Natural killer cell (primary cell): ENCODE results near the gene VASP. TPM values are rescaled to one million over a fixed set of nuclear protein-coding genes. Genes with fewer than 3 reads are reported as not detected.
A peak's percentile ranks its signal among the peaks of the same experiment; 100 is the strongest.

Experiments
- ATAC-seq, 3 donors: fragments of 150-1000 bp in 2 of 3; fragments of 200-7000 bp in 1 of 3; cut with Tn5 transposase; 1 replicate in 1 of 3; 2 replicates in 2 of 3; pipeline ENCODE4 v1.10.0; 2021; ENCODE audit warnings: mild to moderate bottlenecking in 2 of 3, moderate library complexity in 2 of 3
- DNase-seq, 2 donors: peaks; one replicate each; pipeline versions ENCODE4 v3.0.0 to v3.0.0-alpha.2; 2013 to 2021; ENCODE audit warnings: mixed read lengths in 1 of 2
- H3K27ac ChIP-seq: one replicate; pipeline ENCODE4 v1.5.1; 2013; ENCODE audit warnings: mild to moderate bottlenecking, low read length
- H3K27me3 ChIP-seq: one replicate; pipeline ENCODE4 v1.6.1; 2013; ENCODE audit warnings: low read length; ENCODE audit not compliant: control insufficient read depth, insufficient read depth
- H3K36me3 ChIP-seq: one replicate; pipeline ENCODE4 v1.6.1; 2013; ENCODE audit warnings: low read length; ENCODE audit not compliant: control insufficient read depth, insufficient read depth
- H3K4me1 ChIP-seq: one replicate; pipeline ENCODE4 v1.6.1; 2013; ENCODE audit warnings: low read length; ENCODE audit not compliant: control insufficient read depth, insufficient read depth
- H3K4me3 ChIP-seq: one replicate; pipeline ENCODE4 v1.5.1; 2013; ENCODE audit warnings: low read length
- H3K9me3 ChIP-seq: one replicate; pipeline ENCODE4 v1.6.1; 2013; ENCODE audit warnings: low read length; ENCODE audit not compliant: control insufficient read depth, insufficient read depth
- H3K27ac Mint-ChIP-seq, 2 donors: one replicate each; pipeline ENCODE4 v1.8.0; 2022; ENCODE audit warnings: mild to moderate bottlenecking in 2 of 2, mixed read lengths in 2 of 2, moderate library complexity in 1 of 2
- H3K27me3 Mint-ChIP-seq, 2 donors: one replicate each; pipeline ENCODE4 v1.8.0; 2022; ENCODE audit warnings: low read depth in 2 of 2, mixed read lengths in 2 of 2
- H3K36me3 Mint-ChIP-seq: one replicate; pipeline ENCODE4 v1.8.0; 2022; ENCODE audit warnings: mixed read lengths
- H3K4me1 Mint-ChIP-seq, 2 donors: one replicate each; pipeline ENCODE4 v1.8.0; 2022; ENCODE audit warnings: mixed read lengths in 2 of 2
- H3K4me3 Mint-ChIP-seq: one replicate; pipeline ENCODE4 v1.8.0; 2022; ENCODE audit warnings: mild to moderate bottlenecking, moderate library complexity, mixed read lengths
- H3K9me3 Mint-ChIP-seq, 2 donors: one replicate each; pipeline ENCODE4 v1.8.0; 2022; ENCODE audit warnings: mixed read lengths in 2 of 2
- whole genome bisulfite sequencing: methylation state at CpG from one replicate; pipeline ENCODE4 v1.1.7; 2013; ENCODE audit warnings: missing lambda C conversion rate; ENCODE audit not compliant: insufficient coverage; 5-methylcytosine and 5-hydroxymethylcytosine counted together
- intact Hi-C: fragments of 100-400 bp; cut with micrococcal nuclease; formaldehyde crosslinking; loops from one replicate; pipeline ENCODE4 v1.14.2; 2022
- total RNA-seq, 4 donors: library from RNA; stranded (reverse); fragments of 120-200 nt in 1 of 4; gene quantifications; one replicate each; pipeline versions ENCODE4 v1.2.3 to v1.2.4, GENCODE V29; 2013 to 2022
- TF ChIP-seq, protein P1 (sequence below): fragments of 200-600 bp; IDR thresholded peaks from one replicate; pipeline ENCODE4 v1.8.0; 2022; ENCODE audit warnings: antibody characterized with exemption

The VASP gene
- total RNA-seq, 3 donors from 2014 or later (not counting 1 experiment from before 2014, with no cell fraction given): 192 to 244 (median 237) TPM

GRCh38 chr19:45496349-45496953 is 10.8 kb upstream of the VASP start:
- WGBS: 2% methylated on average over 54 of the region's 54 CpGs
- peak; percentile 32 to 50 (median 32) for ATAC-seq
- intact Hi-C loops: loop anchor here (5.0 kb wide), 1 partner anchor 319 kb away; the partner anchor contains the start of genes BLOC1S3 and TRAPPC6A
- Histone ChIP-seq H3K36me3 (no peaks in the 10 kb centered on the region), H3K4me1 (peaks cover 54% of the 10 kb centered on the region), H3K27ac (no peak overlapping the region), H3K4me3 (peak overlapping the region; percentile 51), H3K27me3 (peaks cover 24% of the 10 kb centered on the region), H3K9me3 (peaks cover 4% of the 10 kb centered on the region)
- DNase-seq: peak; percentile 53 to 69
- H3K36me3 Mint-ChIP-seq: no peaks in the 10 kb centered on the region
- peak overlapping the region; percentile 75 for H3K4me3 Mint-ChIP-seq
- H3K27ac Mint-ChIP-seq: peak overlapping the region in 1 of 2 donors; percentile 83
- no peaks in the 10 kb centered on the region for H3K9me3 Mint-ChIP-seq
- TF ChIP-seq, protein P1, sequence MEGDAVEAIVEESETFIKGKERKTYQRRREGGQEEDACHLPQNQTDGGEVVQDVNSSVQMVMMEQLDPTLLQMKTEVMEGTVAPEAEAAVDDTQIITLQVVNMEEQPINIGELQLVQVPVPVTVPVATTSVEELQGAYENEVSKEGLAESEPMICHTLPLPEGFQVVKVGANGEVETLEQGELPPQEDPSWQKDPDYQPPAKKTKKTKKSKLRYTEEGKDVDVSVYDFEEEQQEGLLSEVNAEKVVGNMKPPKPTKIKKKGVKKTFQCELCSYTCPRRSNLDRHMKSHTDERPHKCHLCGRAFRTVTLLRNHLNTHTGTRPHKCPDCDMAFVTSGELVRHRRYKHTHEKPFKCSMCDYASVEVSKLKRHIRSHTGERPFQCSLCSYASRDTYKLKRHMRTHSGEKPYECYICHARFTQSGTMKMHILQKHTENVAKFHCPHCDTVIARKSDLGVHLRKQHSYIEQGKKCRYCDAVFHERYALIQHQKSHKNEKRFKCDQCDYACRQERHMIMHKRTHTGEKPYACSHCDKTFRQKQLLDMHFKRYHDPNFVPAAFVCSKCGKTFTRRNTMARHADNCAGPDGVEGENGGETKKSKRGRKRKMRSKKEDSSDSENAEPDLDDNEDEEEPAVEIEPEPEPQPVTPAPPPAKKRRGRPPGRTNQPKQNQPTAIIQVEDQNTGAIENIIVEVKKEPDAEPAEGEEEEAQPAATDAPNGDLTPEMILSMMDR: no peak
- peaks cover 34 to 58% of the 10 kb centered on the region in 2 donors for H3K4me1 Mint-ChIP-seq
- H3K27me3 Mint-ChIP-seq: peaks cover 10 to 34% of the 10 kb centered on the region in 2 donors

GRCh38 chr19:45497791-45498190 is 9.5 kb upstream of the VASP start:
- TF ChIP-seq, protein P1: no peak
- DNase-seq: no peak
- peaks cover 34 to 54% of the 10 kb centered on the region in 2 donors for H3K4me1 Mint-ChIP-seq

GRCh38 chr19:45498411-45499195 is 8.7 kb upstream of the VASP start, which contains the start of gene PPM1N:
Gene PPM1N, plus strand, starts transcription at chr19:45498443. Its CDS starts 30 bp downstream, at chr19:45498473.
- 4% methylated on average over 89 of the region's 89 CpGs for WGBS
- Mint-ChIP-seq H3K9me3 (no peaks in the 10 kb centered on the region), H3K27me3 (peaks cover 10 to 21% of the 10 kb centered on the region in 2 donors), H3K4me3 (peak within 1 kb of the TSS; percentile 90), H3K27ac (peak within 1 kb of the TSS; percentile 43 to 83), H3K4me1 (peaks cover 29 to 46% of the 10 kb centered on the region in 2 donors), H3K36me3 (no peaks in the 10 kb centered on the region)
- Histone ChIP-seq H3K4me3 (peak within 1 kb of the TSS; percentile 31), H3K36me3 (no peaks in the 10 kb centered on the region), H3K27ac (no peak within 1 kb of the TSS), H3K4me1 (peaks cover 44% of the 10 kb centered on the region), H3K27me3 (peaks cover 19% of the 10 kb centered on the region), H3K9me3 (peaks cover 4% of the 10 kb centered on the region)
- TF ChIP-seq, protein P1: no peak
- intact Hi-C loops: loop anchor here (5.0 kb wide), 1 partner anchor 321 kb away; the partner anchor contains the start of genes BLOC1S3 and TRAPPC6A
- ATAC-seq (peak; percentile 56 to 66 (median 62)), DNase-seq (peak; percentile 58 to 86)

More at GRCh38 chr19:45497791-45498190, 9.5 kb upstream of the VASP start:
- Mint-ChIP-seq H3K9me3 (no peaks in the 10 kb centered on the region), H3K4me3 (peak overlapping the region; percentile 90), H3K36me3 (no peaks in the 10 kb centered on the region), H3K27ac (peak overlapping the region in 1 of 2 donors; percentile 72), H3K27me3 (peaks cover 10 to 27% of the 10 kb centered on the region in 2 donors)
- peaks cover 4% of the 10 kb centered on the region for H3K9me3 ChIP-seq
- no peak for ATAC-seq
- intact Hi-C loops: loop anchor here (1.0 to 5.0 kb wide), 2 partner anchors 9 to 320 kb away; partner anchors contain the start of genes BLOC1S3 and TRAPPC6A
- 33% methylated on average over 16 of the region's 16 CpGs for WGBS
- H3K4me3 ChIP-seq: no peak overlapping the region
- no peaks in the 10 kb centered on the region for H3K36me3 ChIP-seq
- H3K27ac ChIP-seq: no peak overlapping the region
- peaks cover 22% of the 10 kb centered on the region for H3K27me3 ChIP-seq
- H3K4me1 ChIP-seq: peaks cover 52% of the 10 kb centered on the region
